ENCODE data around the gene TTC29.

DNA sequence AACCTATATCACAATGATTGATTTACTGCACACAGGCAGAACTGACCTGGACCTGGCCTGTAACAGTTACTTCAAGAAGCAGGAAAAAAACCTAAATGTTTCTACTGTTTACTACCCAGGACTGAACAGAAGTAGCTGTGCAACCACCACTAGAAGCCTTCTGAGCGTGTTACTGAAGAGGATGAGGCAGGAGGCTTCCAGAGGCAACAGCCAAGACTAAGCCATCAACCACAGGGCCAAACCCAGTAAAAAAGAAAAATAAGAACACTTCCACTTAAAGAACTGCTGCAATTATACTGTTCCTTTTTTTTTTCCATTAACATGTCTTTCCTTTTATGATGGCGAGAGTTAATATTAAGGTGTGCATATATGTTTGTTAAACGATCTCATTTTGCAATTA is 29.4 kb upstream of the TTC29 start:
- TF ChIP-seq POLR2A (IDR thresholded peaks at IDR 0.05): no peak
- TF ChIP-seq, protein P1, sequence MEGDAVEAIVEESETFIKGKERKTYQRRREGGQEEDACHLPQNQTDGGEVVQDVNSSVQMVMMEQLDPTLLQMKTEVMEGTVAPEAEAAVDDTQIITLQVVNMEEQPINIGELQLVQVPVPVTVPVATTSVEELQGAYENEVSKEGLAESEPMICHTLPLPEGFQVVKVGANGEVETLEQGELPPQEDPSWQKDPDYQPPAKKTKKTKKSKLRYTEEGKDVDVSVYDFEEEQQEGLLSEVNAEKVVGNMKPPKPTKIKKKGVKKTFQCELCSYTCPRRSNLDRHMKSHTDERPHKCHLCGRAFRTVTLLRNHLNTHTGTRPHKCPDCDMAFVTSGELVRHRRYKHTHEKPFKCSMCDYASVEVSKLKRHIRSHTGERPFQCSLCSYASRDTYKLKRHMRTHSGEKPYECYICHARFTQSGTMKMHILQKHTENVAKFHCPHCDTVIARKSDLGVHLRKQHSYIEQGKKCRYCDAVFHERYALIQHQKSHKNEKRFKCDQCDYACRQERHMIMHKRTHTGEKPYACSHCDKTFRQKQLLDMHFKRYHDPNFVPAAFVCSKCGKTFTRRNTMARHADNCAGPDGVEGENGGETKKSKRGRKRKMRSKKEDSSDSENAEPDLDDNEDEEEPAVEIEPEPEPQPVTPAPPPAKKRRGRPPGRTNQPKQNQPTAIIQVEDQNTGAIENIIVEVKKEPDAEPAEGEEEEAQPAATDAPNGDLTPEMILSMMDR (IDR thresholded peaks at IDR 0.05): no peak
- no peak for TF ChIP-seq POLR2AphosphoS5 (IDR thresholded peaks at IDR 0.05; ENCODE audit: insufficient read depth in 1 of 2, low read depth in 1 of 2)

All from vagina (tissue), 2 donors.